ENCODE measurements around the gene WDR86.

WDR86 gene

GRCh38 chr7:151451626-151452571, 42.1 kb upstream of the WDR86 start:
- H3F3A ChIP-seq (ENCODE audit: control insufficient read depth, insufficient read depth): no peaks in the 10 kb centered on the region
- H3K4me2 ChIP-seq (ENCODE audit: low read length): no peak overlapping the region
- H3K27ac ChIP-seq (ENCODE audit: low read depth, low read length): no peak overlapping the region
- H3K4me1 ChIP-seq (ENCODE audit: control insufficient read depth, low read length): no peaks in the 10 kb centered on the region
- H3K79me2 ChIP-seq (ENCODE audit: control insufficient read depth, low read length): no peaks in the 10 kb centered on the region
- peaks cover 9% of the 10 kb centered on the region; the same call in 1 of the 2 replicates for H3K27me3 ChIP-seq (ENCODE audit: control insufficient read depth, low read length)
- no peaks in the 10 kb centered on the region for H3K36me3 ChIP-seq (ENCODE audit: control insufficient read depth, low read length)
- no peaks in the 10 kb centered on the region for H3K9me3 ChIP-seq (ENCODE audit: control insufficient read depth, insufficient read depth, low read length)
- no peaks in the 10 kb centered on the region for H4K20me1 ChIP-seq (ENCODE audit: control insufficient read depth, insufficient read depth, low read depth, low read length)
- H3K9me2 ChIP-seq (replicated peaks; ENCODE audit: control insufficient read depth, low read length): no peaks in the 10 kb centered on the region
- TF ChIP-seq CTCF (IDR thresholded peaks at IDR 0.05; ENCODE audit: low read depth, low read length, poor library complexity, severe bottlenecking) (no peak), EZH2phosphoT487 (IDR thresholded peaks at IDR 0.05; ENCODE audit: borderline replicate concordance, low read length) (no peak)
- H3K4me3 ChIP-seq (ENCODE audit: low read length): no peak overlapping the region

- Histone ChIP-seq H3K9me2 (replicated peaks; ENCODE audit: control insufficient read depth, low read length) (no peaks in the 10 kb centered on the region), H3K9me3 (ENCODE audit: control insufficient read depth, insufficient read depth, low read length) (no peaks in the 10 kb centered on the region), H3K4me2 (ENCODE audit: low read length) (no peak overlapping the region), H3K79me2 (ENCODE audit: control insufficient read depth, low read length) (no peaks in the 10 kb centered on the region), H4K20me1 (ENCODE audit: control insufficient read depth, insufficient read depth, low read depth, low read length) (no peaks in the 10 kb centered on the region), H3K4me1 (ENCODE audit: control insufficient read depth, low read length) (no peaks in the 10 kb centered on the region), H3K27me3 (ENCODE audit: control insufficient read depth, low read length) (peaks cover 9% of the 10 kb centered on the region; the same call in 1 of the 2 replicates), H3K36me3 (ENCODE audit: control insufficient read depth, low read length) (no peaks in the 10 kb centered on the region), H3F3A (ENCODE audit: control insufficient read depth, insufficient read depth) (no peaks in the 10 kb centered on the region), H3K27ac (ENCODE audit: low read depth, low read length) (no peak overlapping the region), H3K4me3 (ENCODE audit: low read length) (no peak overlapping the region)
- no peak for TF ChIP-seq EZH2phosphoT487 (IDR thresholded peaks at IDR 0.05; ENCODE audit: borderline replicate concordance, low read length)
- TF ChIP-seq CTCF (IDR thresholded peaks at IDR 0.05; ENCODE audit: low read depth, low read length, poor library complexity, severe bottlenecking): no peak
Observed at GRCh38 chr7:151451156-151451555, 41.3 kb upstream of the WDR86 start.

- H3K27me3 ChIP-seq (ENCODE audit: control insufficient read depth, low read length): peaks cover 10% of the 10 kb centered on the region; the same call in 1 of the 2 replicates
- H3K36me3 ChIP-seq (ENCODE audit: control insufficient read depth, low read length): no peaks in the 10 kb centered on the region
- H3K4me3 ChIP-seq (ENCODE audit: low read length): no peak overlapping the region
- H3K4me2 ChIP-seq (ENCODE audit: low read length): no peak overlapping the region
- H4K20me1 ChIP-seq (ENCODE audit: control insufficient read depth, insufficient read depth, low read depth, low read length): no peaks in the 10 kb centered on the region
- TF ChIP-seq CTCF (IDR thresholded peaks at IDR 0.05; ENCODE audit: low read depth, low read length, poor library complexity, severe bottlenecking): no peak
- TF ChIP-seq EZH2phosphoT487 (IDR thresholded peaks at IDR 0.05; ENCODE audit: borderline replicate concordance, low read length): no peak
- H3K79me2 ChIP-seq (ENCODE audit: control insufficient read depth, low read length): no peaks in the 10 kb centered on the region
- H3F3A ChIP-seq (ENCODE audit: control insufficient read depth, insufficient read depth): no peaks in the 10 kb centered on the region
- H3K4me1 ChIP-seq (ENCODE audit: control insufficient read depth, low read length): no peaks in the 10 kb centered on the region
- H3K27ac ChIP-seq (ENCODE audit: low read depth, low read length): no peak overlapping the region
- no peaks in the 10 kb centered on the region for H3K9me3 ChIP-seq (ENCODE audit: control insufficient read depth, insufficient read depth, low read length)
- no peaks in the 10 kb centered on the region for H3K9me2 ChIP-seq (replicated peaks; ENCODE audit: control insufficient read depth, low read length)
Observed at GRCh38 chr7:151449990-151450389, 40.2 kb upstream of the WDR86 start.

Data from DOHH2 (cell line).